ENCODE results near the gene CAT. TPM values are rescaled to one million over a fixed set of nuclear protein-coding genes. Genes with fewer than 3 reads are reported as not detected.
A peak's percentile ranks its signal among the peaks of the same experiment; 100 is the strongest.

CAT gene
- total and polyA plus RNA-seq, 9 of the 15 experiments (the other 6 are each of a cell fraction or from before 2014, with no cell fraction given): 86.7 to 183 (median 114) TPM

GRCh38 chr11:34438529-34439507 is at the start of gene CAT (continued):
- TF ChIP-seq PRDM10 (IDR thresholded peaks at IDR 0.05; ENCODE audit: partially characterized antibody): peak; percentile 95
- TF ChIP-seq ID3 (CRISPR knock-in tag; IDR thresholded peaks at IDR 0.05): no peak
- TF ChIP-seq ID3 (tag; IDR thresholded peaks at IDR 0.05): no peak; the same call in 1 of the 2 replicates
- no peak for TF ChIP-seq ZNF668 (CRISPR knock-in tag; IDR thresholded peaks at IDR 0.05)
- TF ChIP-seq, protein P1, sequence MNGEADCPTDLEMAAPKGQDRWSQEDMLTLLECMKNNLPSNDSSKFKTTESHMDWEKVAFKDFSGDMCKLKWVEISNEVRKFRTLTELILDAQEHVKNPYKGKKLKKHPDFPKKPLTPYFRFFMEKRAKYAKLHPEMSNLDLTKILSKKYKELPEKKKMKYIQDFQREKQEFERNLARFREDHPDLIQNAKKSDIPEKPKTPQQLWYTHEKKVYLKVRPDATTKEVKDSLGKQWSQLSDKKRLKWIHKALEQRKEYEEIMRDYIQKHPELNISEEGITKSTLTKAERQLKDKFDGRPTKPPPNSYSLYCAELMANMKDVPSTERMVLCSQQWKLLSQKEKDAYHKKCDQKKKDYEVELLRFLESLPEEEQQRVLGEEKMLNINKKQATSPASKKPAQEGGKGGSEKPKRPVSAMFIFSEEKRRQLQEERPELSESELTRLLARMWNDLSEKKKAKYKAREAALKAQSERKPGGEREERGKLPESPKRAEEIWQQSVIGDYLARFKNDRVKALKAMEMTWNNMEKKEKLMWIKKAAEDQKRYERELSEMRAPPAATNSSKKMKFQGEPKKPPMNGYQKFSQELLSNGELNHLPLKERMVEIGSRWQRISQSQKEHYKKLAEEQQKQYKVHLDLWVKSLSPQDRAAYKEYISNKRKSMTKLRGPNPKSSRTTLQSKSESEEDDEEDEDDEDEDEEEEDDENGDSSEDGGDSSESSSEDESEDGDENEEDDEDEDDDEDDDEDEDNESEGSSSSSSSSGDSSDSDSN (IDR thresholded peaks at IDR 0.05; ENCODE audit: borderline replicate concordance in 1 of 2, low read depth in 2 of 2, low read length in 2 of 2): peak; percentile 95; a peak in 3 of 4 replicates
- peak; percentile 80; the same call in 1 of the 2 replicates for TF ChIP-seq MEF2D (tag; conservative IDR thresholded peaks at IDR 0.05; ENCODE audit: low read depth)
- TF ChIP-seq SAP30 (IDR thresholded peaks at IDR 0.05; ENCODE audit: borderline replicate concordance, insufficient read depth, low read depth, low read length, poor library complexity, severe bottlenecking): peak; percentile 71
- TF ChIP-seq SMC3 (conservative IDR thresholded peaks at IDR 0.05; ENCODE audit: insufficient read depth, low read depth, low read length): 0 out of 2 replicates have a peak, but pooled peaks have one; percentile 9
- peak; percentile 79; the same call in 1 of the 2 replicates for TF ChIP-seq SP1 (CRISPR knock-in tag; IDR thresholded peaks at IDR 0.05)
- no peak for TF ChIP-seq CREB3 (tag; conservative IDR thresholded peaks at IDR 0.05; ENCODE audit: low read depth)
- no peak for TF ChIP-seq ZNF449 (CRISPR knock-in tag; IDR thresholded peaks at IDR 0.05)
- TF ChIP-seq, protein P2, sequence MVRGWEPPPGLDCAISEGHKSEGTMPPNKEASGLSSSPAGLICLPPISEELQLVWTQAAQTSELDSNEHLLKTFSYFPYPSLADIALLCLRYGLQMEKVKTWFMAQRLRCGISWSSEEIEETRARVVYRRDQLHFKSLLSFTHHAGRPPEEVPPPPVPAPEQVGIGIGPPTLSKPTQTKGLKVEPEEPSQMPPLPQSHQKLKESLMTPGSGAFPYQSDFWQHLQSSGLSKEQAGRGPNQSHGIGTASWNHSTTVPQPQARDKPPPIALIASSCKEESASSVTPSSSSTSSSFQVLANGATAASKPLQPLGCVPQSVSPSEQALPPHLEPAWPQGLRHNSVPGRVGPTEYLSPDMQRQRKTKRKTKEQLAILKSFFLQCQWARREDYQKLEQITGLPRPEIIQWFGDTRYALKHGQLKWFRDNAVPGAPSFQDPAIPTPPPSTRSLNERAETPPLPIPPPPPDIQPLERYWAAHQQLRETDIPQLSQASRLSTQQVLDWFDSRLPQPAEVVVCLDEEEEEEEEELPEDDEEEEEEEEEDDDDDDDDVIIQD (CRISPR knock-in tag; IDR thresholded peaks at IDR 0.05): no peak
